ENCODE measurements around the gene RARG.
"Not testable (repeated sequence)": the region's sequence is repeated elsewhere in the genome, so short reads cannot be mapped to it uniquely, and the experiment has no call there.

The RARG gene

DNA sequence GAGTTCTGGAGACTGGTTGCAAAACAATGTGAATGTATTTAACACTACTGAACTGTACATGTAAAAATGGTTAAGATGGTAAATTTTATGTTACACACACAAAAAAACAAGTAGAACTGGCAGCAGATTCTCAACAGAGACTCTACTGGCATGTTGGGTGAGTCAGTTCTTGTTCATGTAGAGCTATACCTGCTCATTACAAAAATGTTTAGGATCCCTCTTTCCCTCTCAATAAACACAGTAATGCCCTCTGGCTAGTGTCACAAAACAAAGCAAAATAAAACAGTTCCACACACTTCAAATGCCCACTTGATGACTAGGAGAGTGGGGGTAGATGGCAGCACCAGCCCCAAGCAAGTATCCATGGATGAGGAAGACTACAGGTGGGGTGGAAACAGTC is 65.2 kb downstream of the RARG start:
- DNase-seq, result no peak

DNA sequence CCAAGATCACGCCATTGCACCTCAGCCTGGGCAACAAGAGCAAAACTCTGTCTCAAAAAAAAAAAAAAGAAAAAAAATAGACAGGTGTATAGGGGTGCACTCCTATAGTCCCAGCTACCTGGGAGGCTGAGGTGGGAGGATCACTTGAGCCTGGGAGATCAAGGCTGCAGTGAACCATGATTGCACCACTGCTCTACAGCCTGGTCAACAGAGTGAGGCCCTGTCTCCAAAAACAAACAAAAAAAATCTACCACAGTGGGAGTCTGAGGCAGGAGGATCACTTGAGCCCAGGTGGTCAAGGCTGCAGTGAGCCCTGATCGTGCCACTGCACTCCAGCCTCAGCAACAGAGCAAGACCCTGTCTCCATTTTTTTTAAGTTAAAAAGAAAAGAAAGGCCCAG is 69.0 kb downstream of the RARG start:
- not testable (repeated sequence) for DNase-seq

GRCh38 chr12:53161119-53161911 is 70.7 kb downstream of the RARG start:
- no peak for DNase-seq

GRCh38 chr12:53160673-53161072 is 71.3 kb downstream of the RARG start:
- no peak for DNase-seq

All from suppressor macrophage (primary cell).